Gastrocnemius medialis (tissue), 4 donors: ENCODE measurements around the gene NCMAP.

ENCODE experiments used
- CTCF ChIP-seq, 5 experiments: fragments of 450-650 bp in 3 of 5; fragments of 200-600 bp in 2 of 5; sonication (generic) in 2 of 5; IDR thresholded peaks in 4 of 5; conservative IDR thresholded peaks in 1 of 5; 1 replicate in 4 of 5; 2 replicates in 1 of 5; pipeline ENCODE4 v1.5.1; 2016 to 2019; ENCODE audit warnings: antibody characterized with exemption in 5 of 5, mild to moderate bottlenecking in 3 of 5, moderate library complexity in 3 of 5
- POLR2A ChIP-seq, 2 donors: fragments of 450-650 bp; IDR thresholded peaks; one replicate each; pipeline ENCODE4 v1.6.1; 2017; ENCODE audit warnings: antibody characterized with exemption in 2 of 2, mild to moderate bottlenecking in 2 of 2, moderate library complexity in 2 of 2

DNA sequence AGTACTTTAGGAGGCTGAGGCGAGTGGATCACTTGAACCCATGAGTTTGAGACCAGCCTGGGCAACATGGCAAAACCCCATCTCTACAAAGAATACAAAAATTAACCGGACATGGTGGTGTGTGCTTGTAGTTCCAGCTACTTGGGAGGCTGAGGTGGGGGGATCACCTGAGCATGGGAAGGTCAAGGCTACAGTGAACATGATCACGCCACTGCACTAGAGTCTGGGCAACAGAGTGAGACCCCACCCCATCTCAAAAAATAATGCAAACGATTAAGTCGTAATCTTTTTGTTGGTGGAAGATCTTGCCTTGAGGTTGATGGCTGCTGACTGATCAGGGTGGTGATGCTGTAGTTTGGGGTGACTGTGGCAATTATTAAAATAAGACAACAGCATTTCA, 47.0 kb upstream of the NCMAP start:
- no peak for TF ChIP-seq CTCF (IDR thresholded peaks at IDR 0.05 in 4 of 5, conservative IDR thresholded peaks at IDR 0.05 in 1 of 5)
- no peak for TF ChIP-seq POLR2A (IDR thresholded peaks at IDR 0.05)
